SU-DHL-6 (cell line): ENCODE results near the gene LRRK1.
A peak's percentile ranks its signal among the peaks of the same experiment; 100 is the strongest.

Experiments
- H2AFZ ChIP-seq: fragments of 200-600 bp; sonication (generic); 2 replicates; pipeline ENCODE4 v1.6.1; 2014; ENCODE audit warnings: low read depth, mild to moderate bottlenecking, moderate library complexity, mixed read lengths, antibody characterized with exemption, low read length; ENCODE audit not compliant: severe bottlenecking
- H3F3A ChIP-seq: fragments of 200-600 bp; shearing (Covaris generic); 2 replicates; pipeline ENCODE4 v1.6.0; 2016; ENCODE audit warnings: antibody characterized with exemption, mild to moderate bottlenecking; ENCODE audit not compliant: insufficient read depth
- H3K27ac ChIP-seq: fragments of 200-600 bp; sonication (generic); 2 replicates; pipeline ENCODE4 v1.5.1; 2016; ENCODE audit warnings: low read depth, mild to moderate bottlenecking, low read length, moderate library complexity, mixed read lengths
- H3K27me3 ChIP-seq: fragments of 200-600 bp; sonication (generic), shearing (Covaris generic); 2 replicates; pipeline ENCODE4 v1.6.0; 2014; ENCODE audit warnings: mild to moderate bottlenecking, low read length
- H3K36me3 ChIP-seq: fragments of 200-600 bp; sonication (generic); 2 replicates; pipeline ENCODE4 v1.6.1; 2014; ENCODE audit warnings: mild to moderate bottlenecking, low read length, mixed read lengths
- H3K4me2 ChIP-seq: fragments of 300-600, 200-600 bp; shearing (Covaris generic), sonication (generic); 2 replicates; pipeline ENCODE4 v1.6.0; 2014; ENCODE audit warnings: low read length, low read depth, mild to moderate bottlenecking; ENCODE audit not compliant: poor library complexity, severe bottlenecking
- H3K4me3 ChIP-seq: fragments of 200-600 bp; sonication (generic); 2 replicates; pipeline ENCODE4 v1.5.1; 2014; ENCODE audit warnings: antibody characterized with exemption, low read length, mild to moderate bottlenecking, mixed read lengths; ENCODE audit not compliant: insufficient read depth, poor library complexity, severe bottlenecking
- H3K79me2 ChIP-seq: fragments of 200-600 bp; sonication (generic); 2 replicates; pipeline ENCODE4 v1.6.1; 2014; ENCODE audit warnings: mild to moderate bottlenecking, low read length, moderate library complexity; ENCODE audit not compliant: insufficient read depth
- H3K9ac ChIP-seq: fragments of 200-600 bp; sonication (generic); 2 replicates; pipeline ENCODE4 v1.7.0; 2014; ENCODE audit warnings: mild to moderate bottlenecking, low read length
- H3K9me2 ChIP-seq: fragments of 200-600 bp; sonication (generic); replicated peaks from 2 replicates; pipeline ENCODE4 v1.6.1; 2014; ENCODE audit warnings: low read length; ENCODE audit not compliant: insufficient read depth
- H3K9me3 ChIP-seq: fragments of 200-600 bp; sonication (generic); 2 replicates; pipeline ENCODE4 v1.6.1; 2014; ENCODE audit warnings: low read length, mixed read lengths; ENCODE audit not compliant: insufficient read depth
- H4K20me1 ChIP-seq: fragments of 200-600 bp; sonication (generic); 2 replicates; pipeline ENCODE4 v1.6.1; 2014; ENCODE audit warnings: low read depth, mild to moderate bottlenecking, antibody characterized with exemption, low read length, moderate library complexity, mixed read lengths
- EZH2phosphoT487 ChIP-seq: fragments of 200-600 bp; sonication (generic), shearing (Covaris generic); conservative IDR thresholded peaks from 2 replicates; pipeline ENCODE4 v1.6.1; 2018; ENCODE audit warnings: mild to moderate bottlenecking, antibody characterized with exemption, low read length, moderate library complexity, mixed read lengths
- TF ChIP-seq, protein P1 (sequence below): fragments of 200-600 bp; sonication (generic); IDR thresholded peaks from one replicate; pipeline ENCODE4 v1.5.1; 2017; ENCODE audit warnings: antibody characterized with exemption, mild to moderate bottlenecking, low read length, moderate library complexity; ENCODE audit not compliant: insufficient read depth, poor library complexity, severe bottlenecking

LRRK1 gene

DNA sequence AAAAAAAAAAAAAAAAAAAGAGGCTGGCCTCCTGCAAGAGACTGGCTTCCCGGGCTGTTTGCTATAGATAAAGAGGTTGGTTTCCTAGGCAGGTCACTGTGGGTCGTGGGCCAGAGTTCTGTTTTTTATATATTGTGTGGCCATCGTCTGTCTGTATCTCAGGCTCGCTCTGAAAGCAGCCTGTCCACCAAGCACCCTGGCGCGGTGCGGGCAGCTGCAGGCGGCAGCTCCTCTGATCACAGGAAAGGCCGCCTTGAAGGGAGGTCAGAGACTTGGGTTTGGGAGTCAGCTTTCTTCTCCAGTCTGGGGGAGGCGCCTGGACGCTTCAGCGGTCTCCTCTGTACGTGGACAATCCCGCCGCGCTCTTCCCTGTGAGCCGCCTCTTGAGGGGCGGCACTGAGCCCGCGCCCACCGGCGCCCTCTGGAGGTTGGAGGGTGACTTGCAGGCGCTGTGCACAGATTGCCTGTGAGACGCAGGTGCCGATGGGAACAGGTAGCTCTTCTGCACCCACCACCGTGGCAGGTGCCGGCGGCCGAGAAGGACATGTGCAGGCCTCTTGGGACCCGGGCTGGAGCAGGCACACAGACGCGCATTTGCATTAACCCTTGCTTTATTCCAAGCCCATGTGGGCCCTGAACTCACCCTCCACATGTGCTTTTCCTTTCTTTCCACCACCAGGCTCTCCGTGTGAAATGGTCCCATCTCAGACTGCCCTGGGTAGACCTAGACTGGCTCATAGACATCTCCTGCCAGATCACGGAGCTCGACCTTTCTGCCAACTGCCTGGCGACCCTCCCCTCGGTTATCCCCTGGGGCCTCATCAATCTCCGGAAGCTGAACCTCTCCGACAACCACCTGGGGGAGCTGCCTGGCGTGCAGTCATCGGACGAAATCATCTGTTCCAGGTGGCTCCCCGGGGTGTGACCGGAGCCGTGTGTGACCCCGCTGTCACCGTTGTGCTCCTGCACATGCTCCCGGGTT, 89.3 kb downstream of the LRRK1 start:
- Histone ChIP-seq H3K9me2 (no peaks in the 10 kb centered on the region), H2AFZ (peak overlapping the region; percentile 44), H4K20me1 (no peaks in the 10 kb centered on the region), H3K9ac (peak overlapping the region; percentile 52), H3K79me2 (no peaks in the 10 kb centered on the region), H3F3A (peaks cover 47% of the 10 kb centered on the region), H3K27me3 (no peaks in the 10 kb centered on the region), H3K4me2 (peak overlapping the region; percentile 79), H3K4me3 (peak overlapping the region; percentile 47), H3K27ac (peak overlapping the region; percentile 82), H3K36me3 (peaks cover 33% of the 10 kb centered on the region), H3K9me3 (no peaks in the 10 kb centered on the region)
- TF ChIP-seq, protein P1, sequence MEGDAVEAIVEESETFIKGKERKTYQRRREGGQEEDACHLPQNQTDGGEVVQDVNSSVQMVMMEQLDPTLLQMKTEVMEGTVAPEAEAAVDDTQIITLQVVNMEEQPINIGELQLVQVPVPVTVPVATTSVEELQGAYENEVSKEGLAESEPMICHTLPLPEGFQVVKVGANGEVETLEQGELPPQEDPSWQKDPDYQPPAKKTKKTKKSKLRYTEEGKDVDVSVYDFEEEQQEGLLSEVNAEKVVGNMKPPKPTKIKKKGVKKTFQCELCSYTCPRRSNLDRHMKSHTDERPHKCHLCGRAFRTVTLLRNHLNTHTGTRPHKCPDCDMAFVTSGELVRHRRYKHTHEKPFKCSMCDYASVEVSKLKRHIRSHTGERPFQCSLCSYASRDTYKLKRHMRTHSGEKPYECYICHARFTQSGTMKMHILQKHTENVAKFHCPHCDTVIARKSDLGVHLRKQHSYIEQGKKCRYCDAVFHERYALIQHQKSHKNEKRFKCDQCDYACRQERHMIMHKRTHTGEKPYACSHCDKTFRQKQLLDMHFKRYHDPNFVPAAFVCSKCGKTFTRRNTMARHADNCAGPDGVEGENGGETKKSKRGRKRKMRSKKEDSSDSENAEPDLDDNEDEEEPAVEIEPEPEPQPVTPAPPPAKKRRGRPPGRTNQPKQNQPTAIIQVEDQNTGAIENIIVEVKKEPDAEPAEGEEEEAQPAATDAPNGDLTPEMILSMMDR, result peak; percentile 93
- no peak for TF ChIP-seq EZH2phosphoT487

DNA sequence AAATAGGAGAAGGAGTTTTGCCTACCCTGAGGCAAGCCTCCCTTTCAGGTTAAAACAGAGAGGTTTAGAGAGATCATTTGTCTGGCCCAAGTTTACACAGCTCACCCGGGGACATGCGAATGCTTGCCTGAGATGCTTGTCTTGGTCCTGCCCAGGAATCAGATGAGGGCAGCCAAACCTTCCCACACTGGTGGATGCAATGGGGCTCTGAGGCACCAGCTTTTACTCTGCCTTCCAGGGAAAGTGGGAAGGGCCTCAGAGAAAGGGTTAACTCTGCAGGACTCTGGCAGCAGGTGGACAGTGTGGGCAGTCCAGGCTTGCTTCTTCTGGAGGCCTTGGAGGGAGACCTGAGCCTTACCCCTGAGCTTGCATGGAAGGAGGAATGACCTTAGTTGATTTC, 90.0 kb downstream of the LRRK1 start:
- Histone ChIP-seq H3K27ac (peak overlapping the region; percentile 82), H2AFZ (no peak overlapping the region), H3K79me2 (no peaks in the 10 kb centered on the region), H3K36me3 (peaks cover 29% of the 10 kb centered on the region), H3F3A (peaks cover 46% of the 10 kb centered on the region), H3K27me3 (no peaks in the 10 kb centered on the region), H3K9ac (peak overlapping the region; percentile 52; the same call in 1 of the 2 replicates), H4K20me1 (no peaks in the 10 kb centered on the region), H3K9me3 (no peaks in the 10 kb centered on the region), H3K9me2 (no peaks in the 10 kb centered on the region), H3K4me2 (peak overlapping the region; percentile 79), H3K4me3 (no peak overlapping the region)
- no peak for TF ChIP-seq EZH2phosphoT487
- TF ChIP-seq, protein P1, result no peak

DNA sequence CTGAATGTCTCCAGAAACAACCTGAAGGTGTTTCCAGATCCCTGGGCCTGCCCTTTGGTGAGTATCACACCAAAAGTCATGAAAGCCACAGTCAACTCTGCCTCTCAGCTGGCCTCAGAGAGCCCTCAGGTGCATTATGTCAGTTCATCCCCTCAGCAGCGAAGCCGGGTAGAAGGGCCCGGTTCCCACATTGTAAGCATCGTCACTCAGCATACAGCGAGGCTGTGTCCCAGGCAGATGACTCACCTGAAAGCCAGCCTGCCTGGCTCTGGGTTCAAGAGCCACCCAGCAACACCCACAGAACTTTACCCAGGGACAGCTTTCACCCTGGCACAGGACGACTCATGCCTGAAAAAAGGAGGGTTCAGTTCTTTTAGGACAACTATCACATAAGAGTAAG, 91.6 kb downstream of the LRRK1 start:
- Histone ChIP-seq H3K9me3 (no peaks in the 10 kb centered on the region), H3K27ac (no peak overlapping the region), H3K36me3 (peaks cover 36% of the 10 kb centered on the region), H3F3A (peaks cover 30% of the 10 kb centered on the region), H3K9ac (no peak overlapping the region), H3K9me2 (no peaks in the 10 kb centered on the region), H4K20me1 (no peaks in the 10 kb centered on the region), H3K27me3 (no peaks in the 10 kb centered on the region), H2AFZ (no peak overlapping the region), H3K79me2 (no peaks in the 10 kb centered on the region), H3K4me3 (no peak overlapping the region), H3K4me2 (no peak overlapping the region)
- no peak for TF ChIP-seq EZH2phosphoT487
